HuH-7 (cell line): Measurements from ENCODE around the gene IRF1.
"Not testable (repeated sequence)": the region's sequence is repeated elsewhere in the genome, so short reads cannot be mapped to it uniquely, and the experiment has no call there.

Experiments used
- DNase-seq: peaks from one replicate; pipeline ENCODE4 v3.0.0; 2011; ENCODE audit warnings: low spot score

The IRF1 gene

DNA sequence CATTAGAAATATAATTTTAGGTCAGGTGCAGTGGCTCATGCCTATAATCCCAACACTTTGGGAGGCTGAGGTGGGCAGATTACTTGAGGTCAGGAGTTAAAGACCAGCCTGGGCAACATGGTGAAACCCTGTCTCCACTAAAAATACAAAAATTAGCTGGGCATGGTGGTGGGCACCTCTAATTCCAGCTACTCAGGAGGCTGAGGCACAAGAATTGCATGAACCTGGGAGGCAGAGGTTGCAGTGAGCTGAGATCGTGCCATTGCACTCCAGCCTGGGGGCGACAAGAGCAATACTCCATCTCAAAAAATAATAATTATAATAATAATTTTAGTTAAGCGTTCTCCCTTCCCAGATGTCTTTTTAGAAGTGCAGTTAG is 52.3 kb downstream of the IRF1 start:
- not testable (repeated sequence) for DNase-seq

DNA sequence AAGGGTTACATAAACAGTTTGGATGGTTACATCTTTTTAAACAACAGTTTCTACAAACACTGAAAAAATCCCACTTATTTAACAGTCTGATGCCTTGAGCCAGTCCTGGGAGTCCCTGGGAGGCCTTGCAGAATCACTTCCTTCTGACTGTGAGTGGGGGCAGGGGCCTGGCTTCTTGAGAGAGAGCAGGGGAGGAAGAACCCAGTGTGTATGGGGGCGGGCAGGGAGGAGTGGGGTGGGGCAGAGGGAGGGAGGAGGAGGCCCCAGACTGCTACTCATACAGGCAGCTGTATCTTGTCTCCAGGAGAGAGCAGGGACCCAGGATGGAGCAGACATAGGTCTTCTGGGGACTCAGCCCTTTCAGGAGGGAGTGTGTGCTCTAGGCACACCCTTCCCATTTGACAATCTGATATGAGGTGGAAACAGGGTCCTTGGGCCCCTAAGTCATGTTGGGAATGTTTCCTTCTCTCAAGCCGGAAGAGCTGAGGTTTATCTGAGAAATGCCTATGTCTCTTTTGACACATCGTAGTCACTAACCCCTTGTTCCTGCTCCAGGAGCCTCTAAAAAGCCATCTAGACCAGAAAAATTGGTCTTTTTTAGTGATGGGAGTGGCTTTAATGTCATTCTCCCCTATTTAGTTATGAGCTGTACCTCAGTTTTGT is 52.8 kb downstream of the IRF1 start:
- DNase-seq = no peak

GRCh38 chr5:132436936-132437335 is 53.6 kb downstream of the IRF1 start:
- DNase-seq = no peak

DNA sequence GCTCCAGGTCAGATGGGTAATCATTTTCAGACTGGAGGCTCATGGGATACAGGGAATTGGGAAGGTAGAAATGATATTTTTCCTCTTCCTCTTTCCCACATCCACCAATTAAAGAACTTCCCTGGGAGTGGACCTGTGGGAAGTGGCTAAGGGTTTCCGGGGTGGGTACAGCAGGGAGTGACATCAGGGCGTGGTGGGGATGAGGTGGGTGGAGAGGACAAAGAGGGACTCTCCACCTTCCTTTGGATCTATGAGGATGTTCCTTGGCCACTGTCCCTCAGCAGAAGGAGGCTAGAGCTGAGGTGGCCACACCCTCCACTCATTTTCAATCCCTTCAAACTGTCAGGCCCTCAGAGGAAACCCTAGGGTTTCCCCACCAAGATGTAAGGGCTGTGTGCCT is 54.7 kb downstream of the IRF1 start:
- DNase-seq = no peak

GRCh38 chr5:132435447-132435846 is 55.1 kb downstream of the IRF1 start:
- no peak for DNase-seq

GRCh38 chr5:132434416-132435286 is 55.9 kb downstream of the IRF1 start:
- DNase-seq = no peak

GRCh38 chr5:132433141-132433540 is 57.4 kb downstream of the IRF1 start:
- DNase-seq = no peak

DNA sequence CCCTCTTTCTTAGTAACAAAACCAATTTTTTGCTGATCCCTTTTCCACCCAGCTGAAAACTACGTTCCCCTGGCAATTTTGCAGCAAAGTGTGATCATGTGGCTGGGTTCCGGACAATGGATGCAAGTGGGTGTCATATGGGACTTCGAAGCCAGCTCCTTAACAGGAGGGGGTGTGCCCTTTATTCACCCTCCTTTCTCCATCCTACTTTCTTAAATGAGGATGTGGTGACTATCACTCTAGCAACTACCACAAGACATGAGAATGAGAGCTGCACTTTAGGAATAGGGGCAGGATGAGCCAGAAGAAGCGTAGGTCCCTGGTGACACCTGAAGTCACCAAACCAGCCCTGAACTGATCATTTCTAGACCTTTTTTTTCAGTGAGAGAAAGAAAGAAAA is 58.9 kb downstream of the IRF1 start:
- DNase-seq = no peak
